Trophoblast cell (in vitro differentiated cells and primary cell): ENCODE data around the gene DEFB128. TPM values are rescaled to one million over a fixed set of nuclear protein-coding genes. Genes with fewer than 3 reads are reported as not detected.

Experiments used
- DNase-seq, 2 donors: peaks; one replicate each; pipeline ENCODE4 v3.0.0-alpha.2; 2016
- H2AFZ ChIP-seq: 2 replicates; pipeline ENCODE4 v1.6.1; 2013; ENCODE audit warnings: low read length, moderate library complexity, mild to moderate bottlenecking; ENCODE audit not compliant: insufficient read depth, poor library complexity
- H2AK5ac ChIP-seq: 2 replicates; pipeline ENCODE4 v1.6.1; 2013; ENCODE audit warnings: mild to moderate bottlenecking, low read length
- H2BK120ac ChIP-seq: 2 replicates; pipeline ENCODE4 v1.6.1; 2013; ENCODE audit warnings: low read length, mild to moderate bottlenecking, moderate library complexity; ENCODE audit not compliant: insufficient read depth, poor library complexity
- H2BK12ac ChIP-seq: 2 replicates; pipeline ENCODE4 v1.6.1; 2013; ENCODE audit warnings: mild to moderate bottlenecking, low read length, moderate library complexity
- H2BK5ac ChIP-seq: 2 replicates; pipeline ENCODE4 v1.6.1; 2013; ENCODE audit warnings: low read length, low read depth, moderate library complexity, mild to moderate bottlenecking; ENCODE audit not compliant: poor library complexity
- H3K14ac ChIP-seq: 2 replicates; pipeline ENCODE4 v1.6.1; 2013; ENCODE audit warnings: mild to moderate bottlenecking, low read length
- H3K18ac ChIP-seq: 2 replicates; pipeline ENCODE4 v1.6.1; 2013; ENCODE audit warnings: mild to moderate bottlenecking, low read length
- H3K23ac ChIP-seq: 2 replicates; pipeline ENCODE4 v1.6.1; 2013; ENCODE audit warnings: low read length
- H3K27ac ChIP-seq: 2 replicates; pipeline ENCODE4 v1.5.1; 2013; ENCODE audit warnings: low read depth, mild to moderate bottlenecking, inconsistent platforms, low read length, moderate library complexity
- H3K27me3 ChIP-seq: 2 replicates; pipeline ENCODE4 v1.6.1; 2013; ENCODE audit warnings: inconsistent platforms, mild to moderate bottlenecking, low read length, moderate library complexity; ENCODE audit not compliant: insufficient read depth
- H3K36me3 ChIP-seq, 2 experiments: 1 replicate in 1 of 2; 2 replicates in 1 of 2; pipeline ENCODE4 v1.6.1; 2013; ENCODE audit warnings: low read length in 2 of 2, mild to moderate bottlenecking in 2 of 2, moderate library complexity in 1 of 2; ENCODE audit not compliant: insufficient read depth in 2 of 2, control insufficient read depth in 1 of 2
- H3K4ac ChIP-seq: 2 replicates; pipeline ENCODE4 v1.6.1; 2013; ENCODE audit warnings: low read depth, mild to moderate bottlenecking, low read length, moderate library complexity
- H3K4me1 ChIP-seq, 2 experiments: 1 replicate in 1 of 2; 2 replicates in 1 of 2; pipeline ENCODE4 v1.6.1; 2013; ENCODE audit warnings: low read length in 2 of 2, mild to moderate bottlenecking in 2 of 2, moderate library complexity in 1 of 2; ENCODE audit not compliant: insufficient read depth in 2 of 2, control insufficient read depth in 1 of 2
- H3K4me2 ChIP-seq: 2 replicates; pipeline ENCODE4 v1.6.1; 2013; ENCODE audit warnings: inconsistent platforms, mild to moderate bottlenecking, low read length, moderate library complexity
- H3K4me3 ChIP-seq: 2 replicates; pipeline ENCODE4 v1.5.1; 2013; ENCODE audit warnings: mild to moderate bottlenecking, low read depth, low read length, inconsistent platforms
- H3K79me1 ChIP-seq: one replicate; pipeline ENCODE4 v1.6.1; 2013; ENCODE audit warnings: low read length
- H3K79me2 ChIP-seq: 2 replicates; pipeline ENCODE4 v1.6.1; 2013; ENCODE audit warnings: low read length, mild to moderate bottlenecking; ENCODE audit not compliant: control insufficient read depth, insufficient read depth, poor library complexity
- H3K9ac ChIP-seq: 2 replicates; pipeline ENCODE4 v1.6.1; 2013; ENCODE audit warnings: mild to moderate bottlenecking, low read length
- H3K9me3 ChIP-seq: 2 replicates; pipeline ENCODE4 v1.6.1; 2013; ENCODE audit warnings: low read depth, mild to moderate bottlenecking, control low read depth, inconsistent platforms, low read length; ENCODE audit not compliant: insufficient read depth
- H4K12ac ChIP-seq: 2 replicates; pipeline ENCODE4 v1.6.1; 2013; ENCODE audit warnings: low read depth, mild to moderate bottlenecking, low read length, moderate library complexity
- H4K8ac ChIP-seq: 2 replicates; pipeline ENCODE4 v1.6.1; 2013; ENCODE audit warnings: low read depth, mild to moderate bottlenecking, low read length, moderate library complexity
- H4K91ac ChIP-seq: one replicate; pipeline ENCODE4 v1.6.1; 2013; ENCODE audit warnings: low read depth, mild to moderate bottlenecking, low read length, moderate library complexity
- WGBS: extraction: QIAGEN DNeasy Blood & Tissue Kit; methylation state at CpG from one replicate; pipeline ENCODE4 v1.1.7; 2013; ENCODE audit warnings: missing lambda C conversion rate; ENCODE audit not compliant: insufficient read length, insufficient coverage; ENCODE audit errors: extremely low coverage; 5-methylcytosine and 5-hydroxymethylcytosine counted together
- polyA plus RNA-seq: library from polyadenylated mRNA; stranded (reverse); fragments of 200-250 nt; gene quantifications from 2 replicates; pipeline ENCODE4 v1.2.3, GENCODE V29; 2013

Gene DEFB128
- polyA plus RNA-seq = not detected in 2 replicates

DNA sequence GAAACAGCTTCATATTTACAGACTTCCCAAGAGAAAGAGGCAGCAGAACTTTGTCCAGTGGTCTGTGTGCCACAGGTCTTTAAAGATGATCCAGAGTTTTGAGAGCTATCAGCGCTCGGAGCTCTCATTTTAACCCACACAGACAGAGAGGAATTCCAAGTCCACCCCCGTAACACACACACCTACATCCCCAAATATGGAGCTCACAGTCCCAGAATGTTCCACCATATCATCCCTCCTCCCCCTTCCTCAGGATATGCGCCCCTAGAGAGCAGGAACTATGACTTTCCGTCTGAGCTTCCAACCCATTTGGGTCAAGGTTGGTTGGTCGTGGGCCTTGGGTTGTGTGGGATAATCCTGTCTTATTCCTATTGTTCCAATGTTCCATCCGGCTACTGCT, at the start of gene DEFB128:
TSS of gene DEFB128 (minus strand) at position 101 of the 400 bp plus-strand sequence. CDS start at position 13, 88 bp downstream.
- no peak within 1 kb of the TSS for H4K91ac ChIP-seq
- H3K14ac ChIP-seq = no peak within 1 kb of the TSS
- DNase-seq = no peak
- no peak within 1 kb of the TSS for H3K23ac ChIP-seq
- H4K12ac ChIP-seq = no peak within 1 kb of the TSS
- H3K4me3 ChIP-seq = no peak within 1 kb of the TSS
- H3K9ac ChIP-seq = no peak within 1 kb of the TSS
- peaks cover 3% of the 10 kb centered on the region for H3K9me3 ChIP-seq
- no CpG with 5 or more reads among the region's 7 CpGs for WGBS
- no peaks in the 10 kb centered on the region for H3K4me1 ChIP-seq
- no peak within 1 kb of the TSS for H3K4me2 ChIP-seq
- H3K18ac ChIP-seq = no peak within 1 kb of the TSS
- no peak within 1 kb of the TSS for H2AK5ac ChIP-seq
- H2AFZ ChIP-seq = no peak within 1 kb of the TSS
- no peak within 1 kb of the TSS for H2BK12ac ChIP-seq
- H3K36me3 ChIP-seq = no peaks in the 10 kb centered on the region
- H3K79me1 ChIP-seq = no peaks in the 10 kb centered on the region
- H2BK120ac ChIP-seq = no peak within 1 kb of the TSS
- H3K79me2 ChIP-seq = no peaks in the 10 kb centered on the region
- H3K27ac ChIP-seq = no peak within 1 kb of the TSS
- no peak within 1 kb of the TSS for H4K8ac ChIP-seq
- H3K27me3 ChIP-seq = no peaks in the 10 kb centered on the region
- no peak within 1 kb of the TSS for H3K4ac ChIP-seq
- H2BK5ac ChIP-seq = no peak within 1 kb of the TSS

DNA sequence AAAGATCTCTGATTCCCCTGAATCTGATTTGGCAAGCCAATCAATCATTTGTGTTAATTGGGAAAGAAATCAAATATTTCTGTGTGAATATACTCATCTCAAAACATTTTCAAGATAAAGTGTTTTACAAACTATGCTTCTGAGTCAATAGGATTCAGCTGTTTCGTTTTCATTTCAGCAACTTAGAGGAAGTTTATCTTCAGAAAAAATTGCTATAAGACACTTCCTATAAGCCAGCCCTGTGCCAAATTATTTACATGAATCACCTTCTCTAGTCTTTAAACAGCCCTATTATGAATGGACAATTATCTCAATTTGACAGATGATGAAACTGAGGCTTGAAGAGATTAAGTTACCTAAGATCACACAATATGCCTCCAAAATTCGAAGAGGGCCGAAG, 48.4 kb upstream of the DEFB128 start:
- H2BK120ac ChIP-seq = no peak overlapping the region
- no peak overlapping the region for H2AK5ac ChIP-seq
- H3K14ac ChIP-seq = no peak overlapping the region
- DNase-seq = peak in 1 of 2 donors; percentile 2
- H3K4me3 ChIP-seq = no peak overlapping the region
- no peak overlapping the region for H3K4ac ChIP-seq
- H4K12ac ChIP-seq = no peak overlapping the region
- H4K8ac ChIP-seq = no peak overlapping the region
- H3K79me1 ChIP-seq = no peaks in the 10 kb centered on the region
- H3K36me3 ChIP-seq = no peaks in the 10 kb centered on the region
- H2BK12ac ChIP-seq = no peak overlapping the region
- H3K9me3 ChIP-seq = peaks cover 3% of the 10 kb centered on the region
- H3K27me3 ChIP-seq = no peaks in the 10 kb centered on the region
- no peak overlapping the region for H4K91ac ChIP-seq
- no CpG with 5 or more reads among the region's 3 CpGs for WGBS
- H3K79me2 ChIP-seq = no peaks in the 10 kb centered on the region
- no peak overlapping the region for H3K18ac ChIP-seq
- H2BK5ac ChIP-seq = no peak overlapping the region
- no peaks in the 10 kb centered on the region for H3K4me1 ChIP-seq
- no peak overlapping the region for H3K23ac ChIP-seq
- H3K4me2 ChIP-seq = no peak overlapping the region
- H3K9ac ChIP-seq = no peak overlapping the region
- H3K27ac ChIP-seq = no peak overlapping the region
- H2AFZ ChIP-seq = no peak overlapping the region

DNA sequence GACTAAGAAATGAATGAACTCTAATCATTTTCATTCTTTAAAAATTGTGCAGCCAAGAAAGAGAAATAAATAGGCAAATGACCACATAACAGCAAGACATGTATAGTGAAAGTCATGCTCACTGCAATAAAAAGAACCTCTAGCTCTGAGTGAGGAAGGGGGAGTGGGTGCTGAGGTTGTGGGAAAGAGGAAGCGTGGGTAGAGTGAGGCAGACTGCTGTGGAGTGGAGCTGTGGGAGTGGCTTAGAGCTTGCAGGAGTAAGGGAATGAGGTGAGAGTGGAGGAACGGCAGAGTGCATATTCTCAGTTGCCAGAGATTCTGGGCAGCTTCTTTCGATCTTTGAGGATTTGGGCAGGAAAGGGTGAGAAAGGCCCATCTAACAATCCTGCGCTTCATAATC, 48.0 kb upstream of the DEFB128 start:
- Histone ChIP-seq H3K4me2 (no peak overlapping the region), H3K79me1 (no peaks in the 10 kb centered on the region), H3K27ac (no peak overlapping the region), H4K8ac (no peak overlapping the region), H2AFZ (no peak overlapping the region), H3K79me2 (no peaks in the 10 kb centered on the region), H3K36me3 (no peaks in the 10 kb centered on the region), H3K18ac (no peak overlapping the region), H3K9me3 (peaks cover 4% of the 10 kb centered on the region), H4K91ac (no peak overlapping the region), H3K9ac (no peak overlapping the region), H3K14ac (no peak overlapping the region), H3K4me1 (no peaks in the 10 kb centered on the region), H3K27me3 (no peaks in the 10 kb centered on the region), H3K4me3 (no peak overlapping the region), H4K12ac (no peak overlapping the region), H2BK12ac (no peak overlapping the region), H3K4ac (no peak overlapping the region), H3K23ac (no peak overlapping the region), H2AK5ac (no peak overlapping the region), H2BK120ac (no peak overlapping the region), H2BK5ac (no peak overlapping the region)
- DNase-seq = peak in 1 of 2 donors; percentile 3
- WGBS = no CpG with 5 or more reads among the region's 4 CpGs

DNA sequence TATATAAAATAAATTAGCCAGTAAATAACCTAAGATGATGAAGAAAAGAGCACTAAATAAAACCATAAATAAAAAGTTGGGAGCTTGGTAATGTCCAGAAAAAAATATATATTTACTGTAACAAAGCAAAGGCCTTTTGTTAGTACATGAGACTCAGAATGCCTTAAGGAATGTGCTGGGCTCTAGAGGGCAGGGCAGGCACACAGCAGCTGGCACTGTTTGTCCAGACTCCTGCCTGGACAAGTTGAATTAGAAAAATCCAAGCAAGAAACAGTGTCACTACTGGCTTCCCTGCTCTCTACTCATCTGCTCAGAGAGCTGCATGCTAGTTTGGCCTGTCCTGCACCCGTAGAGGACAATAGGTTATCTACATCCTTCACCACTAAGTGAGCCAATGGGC, 46.4 kb upstream of the DEFB128 start:
- Histone ChIP-seq H3K4me3 (no peak overlapping the region), H3K9ac (no peak overlapping the region), H4K8ac (no peak overlapping the region), H2BK12ac (no peak overlapping the region), H3K27me3 (no peaks in the 10 kb centered on the region), H3K4me1 (no peaks in the 10 kb centered on the region), H3K4me2 (no peak overlapping the region), H2BK5ac (no peak overlapping the region), H2AK5ac (no peak overlapping the region), H2AFZ (no peak overlapping the region), H4K12ac (no peak overlapping the region), H3K23ac (no peak overlapping the region), H3K79me2 (no peaks in the 10 kb centered on the region), H3K18ac (no peak overlapping the region), H4K91ac (no peak overlapping the region), H3K14ac (no peak overlapping the region), H3K27ac (no peak overlapping the region), H2BK120ac (no peak overlapping the region), H3K4ac (no peak overlapping the region), H3K79me1 (no peaks in the 10 kb centered on the region), H3K9me3 (peaks cover 4% of the 10 kb centered on the region), H3K36me3 (no peaks in the 10 kb centered on the region)
- no CpG with 5 or more reads among the region's 1 CpG for WGBS
- no peak for DNase-seq
